ENCODE measurements around the gene AGAP1.

The AGAP1 gene

GRCh38 chr2:235508371-235509160, 14.7 kb downstream of the AGAP1 start:
- no peak for DNase-seq (ENCODE audit: low spot score)

GRCh38 chr2:235510318-235510717, 16.5 kb downstream of the AGAP1 start:
- DNase-seq (ENCODE audit: low spot score), result no peak

- DNase-seq (ENCODE audit: low spot score), result no peak
These were observed 17.4 kb downstream of the AGAP1 start for GRCh38 chr2:235511187-235511661.

- DNase-seq (ENCODE audit: low spot score), result no peak
These were observed 18.2 kb downstream of the AGAP1 start for GRCh38 chr2:235511751-235512698.

- no peak for DNase-seq (ENCODE audit: low spot score)
These were observed 18.8 kb downstream of the AGAP1 start for GRCh38 chr2:235512699-235513053.

- DNase-seq (ENCODE audit: low spot score), result no peak
These were observed 20.3 kb downstream of the AGAP1 start for GRCh38 chr2:235513984-235514626.

GRCh38 chr2:235514627-235515363, 21.0 kb downstream of the AGAP1 start:
- no peak for DNase-seq (ENCODE audit: low spot score)

GRCh38 chr2:235515364-235515742, 21.5 kb downstream of the AGAP1 start:
- no peak for DNase-seq (ENCODE audit: low spot score)

- DNase-seq (ENCODE audit: low spot score), result no peak
These were observed 22.0 kb downstream of the AGAP1 start for GRCh38 chr2:235515821-235516220.

GRCh38 chr2:235516257-235516656, 22.4 kb downstream of the AGAP1 start:
- DNase-seq (ENCODE audit: low spot score), result no peak

- no peak for DNase-seq (ENCODE audit: low spot score)
These were observed 24.7 kb downstream of the AGAP1 start for GRCh38 chr2:235518322-235519090.

GRCh38 chr2:235520787-235521186, 26.9 kb downstream of the AGAP1 start:
- no peak for DNase-seq (ENCODE audit: low spot score)

- no peak for DNase-seq (ENCODE audit: low spot score)
These were observed 28.0 kb downstream of the AGAP1 start for GRCh38 chr2:235521844-235522243.

GRCh38 chr2:235523021-235523420, 29.2 kb downstream of the AGAP1 start:
- DNase-seq (ENCODE audit: low spot score), result no peak

- DNase-seq (ENCODE audit: low spot score), result no peak
These were observed 29.8 kb downstream of the AGAP1 start for GRCh38 chr2:235523486-235524150.

- no peak for DNase-seq (ENCODE audit: low spot score)
These were observed 32.3 kb downstream of the AGAP1 start for GRCh38 chr2:235526166-235526565.

GRCh38 chr2:235527806-235528469, 34.1 kb downstream of the AGAP1 start:
- DNase-seq (ENCODE audit: low spot score), result no peak

- no peak for DNase-seq (ENCODE audit: low spot score)
These were observed 35.8 kb downstream of the AGAP1 start for GRCh38 chr2:235529621-235530020.

- no peak for DNase-seq (ENCODE audit: low spot score)
These were observed 36.9 kb downstream of the AGAP1 start for GRCh38 chr2:235530735-235531134.

- DNase-seq (ENCODE audit: low spot score), result no peak
These were observed 38.5 kb downstream of the AGAP1 start for GRCh38 chr2:235532307-235532706.

Measured in left forelimb (tissue), 1 donor.